ES-I3 (cell line): ENCODE data around the gene CEP72.
"Not testable (repeated sequence)": the region's sequence is repeated elsewhere in the genome, so short reads cannot be mapped to it uniquely, and the experiment has no call there.

Experiments used
- H3K36me3 ChIP-seq: 2 replicates; pipeline ENCODE4 v1.6.1; 2013; ENCODE audit warnings: mild to moderate bottlenecking, low read length, control low read depth, moderate library complexity; ENCODE audit not compliant: insufficient read depth
- H3K4me1 ChIP-seq: 2 replicates; pipeline ENCODE4 v1.6.1; 2013; ENCODE audit warnings: mild to moderate bottlenecking, control low read depth, low read length; ENCODE audit not compliant: insufficient read depth
- H3K9ac ChIP-seq: 2 replicates; pipeline ENCODE4 v1.6.1; 2013; ENCODE audit warnings: low read depth, mild to moderate bottlenecking, low read length, moderate library complexity
- H3K9me3 ChIP-seq: 2 replicates; pipeline ENCODE4 v1.6.1; 2013; ENCODE audit warnings: mild to moderate bottlenecking, low read length, moderate library complexity; ENCODE audit not compliant: control insufficient read depth, insufficient read depth

Gene CEP72

GRCh38 chr5:597871-598563, 14.1 kb upstream of the CEP72 start:
- no peak overlapping the region for H3K9ac ChIP-seq
- H3K9me3 ChIP-seq, result no peaks in the 10 kb centered on the region
- no peaks in the 10 kb centered on the region for H3K4me1 ChIP-seq

GRCh38 chr5:598564-598890, 13.6 kb upstream of the CEP72 start:
- Histone ChIP-seq H3K4me1 (no peaks in the 10 kb centered on the region), H3K36me3 (no peaks in the 10 kb centered on the region), H3K9me3 (no peaks in the 10 kb centered on the region), H3K9ac (no peak overlapping the region)

More at GRCh38 chr5:597871-598563, 14.1 kb upstream of the CEP72 start:
- H3K36me3 ChIP-seq, result no peaks in the 10 kb centered on the region

- H3K9ac ChIP-seq, result no peak overlapping the region
- no peaks in the 10 kb centered on the region for H3K36me3 ChIP-seq
- no peaks in the 10 kb centered on the region for H3K4me1 ChIP-seq
- no peaks in the 10 kb centered on the region for H3K9me3 ChIP-seq
Measured at GRCh38 chr5:600886-601541, 11.1 kb upstream of the CEP72 start.

GRCh38 chr5:601771-602465, 10.2 kb upstream of the CEP72 start:
- Histone ChIP-seq H3K4me1 (no peaks in the 10 kb centered on the region), H3K36me3 (no peaks in the 10 kb centered on the region), H3K9me3 (no peaks in the 10 kb centered on the region), H3K9ac (no peak overlapping the region)

- Histone ChIP-seq H3K4me1 (no peaks in the 10 kb centered on the region), H3K36me3 (no peaks in the 10 kb centered on the region), H3K9me3 (no peaks in the 10 kb centered on the region), H3K9ac (no peak overlapping the region)
Measured at GRCh38 chr5:602466-603035, 9.6 kb upstream of the CEP72 start.

GRCh38 chr5:603081-603998, 8.8 kb upstream of the CEP72 start:
- Histone ChIP-seq H3K9me3 (no peaks in the 10 kb centered on the region), H3K9ac (no peak overlapping the region), H3K4me1 (no peaks in the 10 kb centered on the region)

GRCh38 chr5:604391-604831, 7.7 kb upstream of the CEP72 start:
- H3K9ac ChIP-seq, result no peak overlapping the region
- no peaks in the 10 kb centered on the region for H3K36me3 ChIP-seq
- H3K4me1 ChIP-seq, result no peaks in the 10 kb centered on the region
- H3K9me3 ChIP-seq, result no peaks in the 10 kb centered on the region

More at GRCh38 chr5:603081-603998, 8.8 kb upstream of the CEP72 start:
- H3K36me3 ChIP-seq, result no peaks in the 10 kb centered on the region

- not testable (repeated sequence) for H3K9me3 ChIP-seq, H3K36me3 ChIP-seq, H3K4me1 ChIP-seq, H3K9ac ChIP-seq
Measured at GRCh38 chr5:605090-605489, 7.0 kb upstream of the CEP72 start.

GRCh38 chr5:606061-606460, 6.1 kb upstream of the CEP72 start:
- H3K9ac ChIP-seq, result no peak overlapping the region
- H3K36me3 ChIP-seq, result no peaks in the 10 kb centered on the region
- no peaks in the 10 kb centered on the region for H3K9me3 ChIP-seq
- H3K4me1 ChIP-seq, result no peaks in the 10 kb centered on the region

GRCh38 chr5:606526-607399, 5.4 kb upstream of the CEP72 start:
- no peaks in the 10 kb centered on the region for H3K9me3 ChIP-seq
- no peak overlapping the region for H3K9ac ChIP-seq
- H3K4me1 ChIP-seq, result no peaks in the 10 kb centered on the region
- H3K36me3 ChIP-seq, result no peaks in the 10 kb centered on the region

GRCh38 chr5:607541-608428, 4.4 kb upstream of the CEP72 start:
- H3K9ac ChIP-seq, result no peak overlapping the region
- H3K4me1 ChIP-seq, result no peaks in the 10 kb centered on the region
- H3K36me3 ChIP-seq, result no peaks in the 10 kb centered on the region
- H3K9me3 ChIP-seq, result no peaks in the 10 kb centered on the region

GRCh38 chr5:608429-609370, 3.4 kb upstream of the CEP72 start:
- H3K36me3 ChIP-seq, result no peaks in the 10 kb centered on the region
- H3K4me1 ChIP-seq, result no peaks in the 10 kb centered on the region
- H3K9me3 ChIP-seq, result no peaks in the 10 kb centered on the region
- H3K9ac ChIP-seq, result no peak overlapping the region
